ENCODE data around the gene ZC3H4. TPM values are rescaled to one million over a fixed set of nuclear protein-coding genes. Genes with fewer than 3 reads are reported as not detected.

Gene ZC3H4
- total RNA-seq, 2 donors from 2014 or later = 35.3 to 49.1 TPM

GRCh38 chr19:47035127-47036096 lies 78.2 kb downstream of the ZC3H4 start:
- no peaks in the 10 kb centered on the region for H3K27me3 ChIP-seq (replicated peaks; ENCODE audit: insufficient read depth)
- intact Hi-C loops (cut with DNase I) = loop anchor here (10.0 kb wide), 1 partner anchor 89 kb away; no protein-coding TSS in a partner anchor
- no peaks in the 10 kb centered on the region for H3K9me3 ChIP-seq
- peak overlapping the region; percentile 29 to 36 for H3K4me3 ChIP-seq
- no peaks in the 10 kb centered on the region for H3K4me1 ChIP-seq (replicated peaks)
- TF ChIP-seq POLR2AphosphoS5 (IDR thresholded peaks at IDR 0.05) (peak; percentile 82), POLR2A (IDR thresholded peaks at IDR 0.05) (peak; percentile 41), CTCF (IDR thresholded peaks at IDR 0.05) (peak; percentile 93 to 99 (median 96))
- peak; percentile 85 for DNase-seq (ENCODE audit: low spot score)
- H3K36me3 ChIP-seq = no peaks in the 10 kb centered on the region
- peak overlapping the region; percentile 69 to 75 for H3K27ac ChIP-seq
- WGBS = 9% methylated on average over 35 of the region's 35 CpGs

GRCh38 chr19:47032171-47032811 lies 81.3 kb downstream of the ZC3H4 start:
- Histone ChIP-seq H3K27ac (no peak overlapping the region), H3K9me3 (no peaks in the 10 kb centered on the region), H3K4me1 (replicated peaks) (no peaks in the 10 kb centered on the region), H3K36me3 (no peaks in the 10 kb centered on the region), H3K4me3 (no peak overlapping the region), H3K27me3 (replicated peaks; ENCODE audit: insufficient read depth) (peaks cover 10% of the 10 kb centered on the region)
- peak; percentile 32 for DNase-seq (ENCODE audit: low spot score)
- intact Hi-C loops (cut with DNase I) = loop anchor here (10.0 kb wide), 1 partner anchor 93 kb away; no protein-coding TSS in a partner anchor
- TF ChIP-seq POLR2AphosphoS5 (IDR thresholded peaks at IDR 0.05) (no peak), CTCF (IDR thresholded peaks at IDR 0.05) (peak; percentile 41 to 73 (median 52)), POLR2A (IDR thresholded peaks at IDR 0.05) (no peak)
- 14% methylated on average over 17 of the region's 17 CpGs for WGBS

GRCh38 chr19:47028195-47028601 lies 85.4 kb downstream of the ZC3H4 start:
- Histone ChIP-seq H3K9me3 (no peaks in the 10 kb centered on the region), H3K27ac (no peak overlapping the region), H3K4me1 (replicated peaks) (no peaks in the 10 kb centered on the region), H3K36me3 (no peaks in the 10 kb centered on the region), H3K4me3 (no peak overlapping the region), H3K27me3 (replicated peaks; ENCODE audit: insufficient read depth) (peaks cover 10% of the 10 kb centered on the region)
- TF ChIP-seq POLR2AphosphoS5 (IDR thresholded peaks at IDR 0.05) (no peak), POLR2A (IDR thresholded peaks at IDR 0.05) (no peak), CTCF (IDR thresholded peaks at IDR 0.05) (no peak)
- 16% methylated on average over 13 of the region's 14 CpGs for WGBS
- DNase-seq (ENCODE audit: low spot score) = no peak
- intact Hi-C loops (cut with DNase I) = no loop called here

- intact Hi-C loops (cut with DNase I) = no loop called here
- Histone ChIP-seq H3K36me3 (no peaks in the 10 kb centered on the region), H3K27me3 (replicated peaks; ENCODE audit: insufficient read depth) (peaks cover 11% of the 10 kb centered on the region), H3K4me1 (replicated peaks) (no peaks in the 10 kb centered on the region), H3K9me3 (no peaks in the 10 kb centered on the region), H3K27ac (no peak overlapping the region), H3K4me3 (no peak overlapping the region)
- no peak for TF ChIP-seq POLR2A (IDR thresholded peaks at IDR 0.05)
- TF ChIP-seq POLR2AphosphoS5 (IDR thresholded peaks at IDR 0.05) = no peak
- TF ChIP-seq CTCF (IDR thresholded peaks at IDR 0.05) = no peak
- no peak for DNase-seq (ENCODE audit: low spot score)
- whole genome bisulfite sequencing = 44% methylated on average over 10 of the region's 12 CpGs
Observed at GRCh38 chr19:47027586-47028088, 85.9 kb downstream of the ZC3H4 start.
